ENCODE results near the gene COL4A1.

COL4A1 gene

DNA sequence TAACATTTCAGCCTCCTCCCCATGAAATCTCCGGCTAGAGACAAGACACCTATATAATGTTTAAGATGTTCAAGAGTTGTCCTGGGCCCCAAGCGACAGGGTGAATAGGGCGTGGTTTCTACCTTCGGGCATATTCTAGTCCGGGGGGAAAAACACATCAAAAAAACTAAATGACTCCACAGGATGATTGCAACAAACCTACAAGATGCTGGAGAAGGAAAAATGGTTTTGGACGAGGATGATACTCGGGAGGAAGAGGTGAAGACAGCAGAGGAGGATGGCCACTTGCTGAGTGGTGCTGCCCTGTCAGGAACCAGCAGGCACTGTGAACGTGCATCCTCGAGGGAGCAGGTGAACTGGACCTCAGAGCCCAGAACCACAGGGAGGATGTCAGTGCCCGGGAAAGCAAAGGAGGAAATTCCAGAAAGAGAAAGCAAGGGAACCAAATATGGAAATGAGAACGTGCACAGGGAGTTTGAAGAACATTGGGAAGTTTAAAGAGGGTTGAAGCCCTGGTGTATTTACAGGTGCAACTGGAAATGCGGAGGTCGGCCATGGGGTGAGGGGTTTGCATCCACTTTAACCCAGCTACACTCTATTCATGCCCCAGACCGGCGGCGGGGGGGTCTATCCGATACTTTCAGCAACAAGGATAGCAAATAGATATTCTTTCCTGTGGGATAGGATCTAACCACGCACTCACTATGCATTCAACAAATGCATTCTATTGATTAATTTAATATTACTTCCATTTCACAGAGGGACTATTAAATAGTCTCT is 50.6 kb downstream of the COL4A1 start:
- no peak for DNase-seq

DNA sequence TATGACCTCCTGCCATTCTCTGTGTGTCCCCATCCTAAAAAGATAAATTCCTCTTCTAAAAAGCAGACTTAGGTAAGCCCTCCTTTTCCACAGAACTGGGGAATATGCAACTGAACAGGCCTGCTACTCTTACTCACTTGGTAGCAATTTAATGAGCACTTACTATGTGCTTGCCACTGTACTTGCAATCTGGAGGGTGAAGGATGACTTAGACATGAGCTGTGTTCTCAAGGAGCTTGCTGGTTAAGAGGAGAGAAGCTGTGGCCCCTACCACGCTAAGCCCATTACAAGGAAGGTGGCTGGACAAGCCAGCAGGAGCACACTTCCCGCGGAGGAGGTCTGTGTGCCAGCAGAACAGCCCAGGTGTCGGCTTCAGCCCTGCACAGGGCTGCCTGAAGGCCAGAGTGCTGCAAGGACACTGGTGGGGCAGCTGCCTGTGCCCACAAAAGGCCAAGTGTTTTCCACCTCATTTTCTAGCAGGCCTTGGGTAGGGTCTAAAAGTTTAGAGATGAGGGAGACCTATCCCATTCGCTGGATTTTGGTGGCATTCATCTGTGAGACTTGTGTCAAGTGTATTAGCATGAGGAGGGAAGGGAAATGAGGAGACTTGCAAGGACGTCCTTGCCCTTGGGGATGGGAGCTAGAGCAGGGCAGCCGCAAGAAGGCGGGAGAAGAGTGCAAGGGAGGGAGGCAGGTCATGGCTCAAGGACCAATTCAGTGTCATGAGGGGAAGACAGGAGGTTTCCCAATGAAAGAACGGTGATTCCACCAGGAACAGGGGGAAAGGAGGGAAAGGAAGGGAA is 52.0 kb downstream of the COL4A1 start:
- DNase-seq: no peak

DNA sequence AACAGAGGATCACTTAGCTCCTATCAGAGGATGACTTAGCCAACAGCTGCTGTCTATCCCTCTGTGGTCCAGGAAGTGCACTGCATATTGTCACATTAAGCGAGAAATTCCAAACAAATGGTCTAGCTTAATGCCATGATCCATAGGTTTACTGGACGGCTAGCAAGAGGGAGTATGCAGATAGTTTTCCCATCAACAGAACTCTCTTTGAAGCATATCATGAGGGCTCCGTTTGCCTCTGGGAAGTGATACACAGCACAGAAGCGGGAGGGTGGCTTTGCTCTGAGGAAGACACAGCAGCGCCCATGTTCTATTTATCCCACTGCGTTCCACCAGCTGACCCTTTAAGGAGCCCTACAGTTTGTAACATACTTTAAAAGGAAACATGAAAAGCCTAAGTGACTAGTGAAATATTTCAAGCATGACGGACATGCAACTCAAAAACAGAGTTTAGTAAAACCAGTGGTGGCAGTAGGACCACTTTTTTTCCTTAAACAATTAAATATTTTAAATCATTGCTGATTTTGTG is 52.7 kb downstream of the COL4A1 start:
- no peak for DNase-seq

DNA sequence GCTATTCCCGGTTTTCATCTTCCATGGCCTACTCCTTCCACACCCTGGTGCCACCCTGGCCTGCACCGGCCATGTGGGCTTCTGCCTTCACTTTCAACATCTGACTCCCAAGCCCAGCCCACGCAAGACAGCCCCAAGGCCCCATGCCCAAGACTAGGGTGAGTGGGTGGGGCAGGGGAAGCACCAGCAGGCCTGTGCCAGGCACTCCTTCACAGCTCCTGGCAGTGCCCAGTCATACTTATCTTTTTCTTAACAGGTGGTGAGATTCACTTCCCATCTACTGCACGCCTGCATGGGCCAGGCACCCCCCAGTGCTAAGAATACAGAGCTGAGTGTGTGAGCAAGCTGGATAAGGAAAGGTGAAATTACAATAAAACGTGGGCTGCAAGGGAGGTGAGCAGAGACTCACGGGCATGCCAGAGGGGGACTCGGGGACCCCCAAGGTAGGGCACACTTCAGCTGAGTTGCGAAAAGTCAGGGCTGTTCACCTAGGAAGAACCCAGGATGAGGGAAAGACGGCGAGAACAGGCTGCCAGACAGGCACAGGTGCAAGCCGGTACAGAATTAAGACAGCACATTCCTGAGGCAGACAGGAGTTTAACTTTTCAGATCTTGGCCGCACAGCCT is 55.7 kb downstream of the COL4A1 start:
- DNase-seq: no peak

DNA sequence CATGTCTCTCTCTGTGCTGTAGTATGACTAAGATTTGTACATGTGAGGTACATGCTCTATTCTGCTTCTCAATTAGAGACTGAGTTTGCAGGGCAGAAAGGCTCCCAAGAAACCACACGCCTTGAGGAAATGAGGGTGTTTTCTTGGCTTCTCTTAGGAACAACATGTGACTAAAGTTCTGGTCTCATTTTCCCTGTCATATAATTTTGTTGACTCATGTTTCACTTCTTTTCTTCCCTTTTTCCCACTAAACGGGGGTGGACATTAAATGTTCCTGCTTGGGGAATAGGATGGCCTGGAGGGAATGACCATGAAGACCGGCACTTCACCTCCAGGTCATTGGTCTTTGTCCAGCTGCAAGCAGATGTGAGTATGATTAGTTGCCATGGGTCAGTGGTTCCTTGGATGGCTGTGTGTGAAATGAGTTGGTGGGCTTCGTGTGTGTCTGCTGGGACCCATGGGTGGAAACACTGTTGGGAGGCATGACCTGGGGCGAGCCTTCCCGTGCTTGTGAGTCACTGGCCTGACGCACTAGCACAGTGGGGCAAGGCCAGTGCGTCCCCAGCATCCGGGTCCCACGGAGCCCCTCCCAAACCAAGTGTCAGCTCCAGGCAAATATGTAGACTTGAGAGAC is 56.6 kb downstream of the COL4A1 start:
- DNase-seq: no peak

DNA sequence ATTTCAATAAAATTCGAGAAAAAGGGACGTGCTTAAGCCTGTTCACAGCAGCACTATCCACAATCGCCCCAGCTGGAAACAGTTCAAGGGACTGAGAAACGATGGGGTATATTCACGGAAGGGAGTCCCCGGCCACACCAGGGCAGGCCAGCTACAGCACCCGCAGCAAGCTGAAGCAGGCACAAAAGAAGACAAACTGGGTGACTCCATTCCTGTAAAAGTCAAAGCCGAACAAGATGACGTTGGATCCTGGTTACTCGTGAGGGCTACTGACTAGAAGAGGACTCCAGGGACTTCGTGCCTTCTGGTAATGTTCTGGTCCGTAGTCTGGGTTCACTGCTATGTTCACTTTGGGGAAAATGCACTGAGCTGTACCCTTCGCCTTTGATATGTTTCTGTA is 57.6 kb downstream of the COL4A1 start:
- DNase-seq: no peak

DNA sequence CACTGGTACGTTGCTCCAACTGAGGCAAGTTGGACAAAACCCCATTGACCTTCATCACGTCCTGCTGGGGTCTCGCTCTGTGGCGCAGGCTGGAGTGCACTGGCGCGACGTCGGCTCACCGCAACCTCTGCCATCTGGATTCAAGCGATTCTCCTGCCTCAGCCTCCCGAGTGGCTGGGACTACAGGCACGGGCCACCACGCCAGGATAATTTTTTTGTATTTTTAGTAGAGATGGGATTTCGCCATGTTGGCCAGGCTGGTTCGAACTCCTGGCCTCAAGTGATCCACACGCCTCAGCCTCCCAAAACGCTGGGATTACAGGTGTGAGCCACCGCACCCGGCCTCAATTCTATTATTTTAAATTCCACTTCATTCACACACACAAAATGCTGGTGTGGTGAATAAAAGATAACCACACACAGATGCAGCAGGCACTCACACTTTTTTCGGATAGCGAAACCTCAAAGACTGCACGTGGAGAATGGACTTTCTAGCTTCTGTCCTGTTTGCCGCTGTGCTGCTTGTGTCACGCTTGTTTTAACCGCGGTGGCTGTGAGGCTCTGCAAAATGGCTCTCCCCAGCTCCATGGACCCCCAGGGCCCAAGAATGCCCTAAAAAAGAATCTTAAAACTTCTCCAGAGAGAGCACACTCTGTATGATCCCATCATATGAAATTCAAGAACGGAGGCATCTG is 58.4 kb downstream of the COL4A1 start:
- no peak for DNase-seq

DNA sequence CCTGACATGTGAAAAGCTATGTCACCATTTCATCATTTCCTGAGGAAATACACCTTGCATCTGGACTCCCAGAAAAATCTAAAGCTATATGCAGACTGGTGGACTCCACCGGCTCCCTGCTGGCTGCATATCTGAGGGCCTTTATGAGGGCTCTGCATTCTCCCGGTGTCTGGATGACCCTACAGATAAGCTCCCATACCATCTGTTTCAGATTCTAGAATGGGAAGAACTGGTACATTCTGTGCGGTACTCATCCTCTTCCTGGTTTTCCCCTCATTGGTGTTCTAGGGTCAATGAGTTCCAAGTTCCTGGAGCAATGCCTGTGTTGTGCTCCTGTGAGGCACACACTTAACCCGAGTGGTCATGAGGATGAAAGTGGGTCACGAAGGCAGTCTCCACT is 60.4 kb downstream of the COL4A1 start:
- no peak for DNase-seq

DNA sequence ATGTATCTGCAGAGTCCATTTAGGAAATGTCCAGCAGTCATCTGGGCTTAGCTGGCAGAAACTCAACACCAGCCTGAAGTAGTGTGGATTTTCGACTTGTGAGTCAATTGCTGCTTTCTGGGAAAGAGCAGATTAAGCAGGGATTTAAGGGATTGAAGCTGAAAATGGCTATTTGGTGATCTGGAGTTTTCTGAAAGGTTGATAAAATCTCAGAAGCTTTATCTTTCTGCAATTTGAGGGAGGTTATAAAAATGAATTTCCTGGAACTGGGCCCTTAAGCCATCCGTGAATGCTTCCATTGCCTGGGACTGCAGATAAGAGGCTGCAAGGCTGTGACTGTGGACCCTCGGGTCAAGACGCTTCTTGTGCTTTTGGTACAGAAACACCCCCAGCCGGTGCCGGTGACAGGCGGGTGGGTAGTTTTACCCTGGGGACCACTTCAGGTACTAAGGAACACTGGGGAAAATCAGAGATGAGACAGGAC is 61.5 kb downstream of the COL4A1 start:
- DNase-seq: no peak

DNA sequence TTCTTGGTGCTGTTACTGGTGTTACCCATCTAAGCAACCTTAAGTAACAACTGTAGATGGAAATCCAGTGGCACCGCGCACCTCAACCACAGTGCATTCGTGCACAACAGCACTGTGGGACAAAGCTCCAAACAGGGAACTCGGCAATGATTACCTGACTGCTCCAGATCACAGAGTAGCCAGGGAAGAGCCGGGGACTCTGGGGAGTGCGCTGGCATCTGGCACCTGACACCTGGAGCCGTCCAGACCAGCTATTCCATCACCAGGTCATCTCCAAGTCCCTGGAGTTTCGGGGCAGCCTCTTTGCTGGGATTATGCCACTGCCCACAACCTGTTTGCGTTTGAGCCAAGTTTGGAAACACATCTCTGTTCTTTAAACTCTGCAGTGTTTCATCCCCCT is 62.0 kb downstream of the COL4A1 start:
- no peak for DNase-seq

DNA sequence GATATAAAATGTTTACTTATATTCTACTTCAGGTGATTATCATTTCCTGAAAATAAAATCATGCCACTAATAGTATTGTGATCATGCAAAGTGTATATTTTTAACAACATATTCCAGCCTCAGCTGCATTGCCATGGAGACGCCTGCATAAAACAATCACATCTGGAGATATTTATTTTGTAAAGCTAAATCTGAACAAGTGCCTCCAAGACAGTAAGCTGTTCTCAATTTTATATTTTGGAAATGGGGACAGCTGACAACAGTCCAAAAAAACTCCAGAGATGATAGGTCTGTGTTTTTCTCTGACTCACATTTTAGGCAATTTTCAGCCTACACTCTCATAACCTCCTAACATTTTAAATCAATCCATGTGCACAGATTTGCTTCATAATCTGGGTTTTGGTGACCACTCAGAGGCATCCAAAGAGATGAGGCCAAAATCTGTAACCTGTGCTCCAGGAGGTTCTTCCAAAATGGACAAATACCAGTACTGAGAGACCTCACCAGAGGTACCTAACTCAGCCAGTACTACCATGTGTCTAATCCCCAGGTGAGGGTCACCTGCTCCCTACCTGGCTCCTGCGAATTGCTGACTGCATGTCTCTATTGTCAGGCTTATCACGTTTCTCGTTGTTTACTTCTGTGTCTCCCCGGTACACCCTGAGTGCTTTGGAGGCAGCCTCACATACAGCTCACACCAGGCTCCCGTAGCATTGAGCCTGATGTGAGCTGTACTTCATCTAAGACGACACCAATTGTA is 62.7 kb downstream of the COL4A1 start:
- DNase-seq: no peak

DNA sequence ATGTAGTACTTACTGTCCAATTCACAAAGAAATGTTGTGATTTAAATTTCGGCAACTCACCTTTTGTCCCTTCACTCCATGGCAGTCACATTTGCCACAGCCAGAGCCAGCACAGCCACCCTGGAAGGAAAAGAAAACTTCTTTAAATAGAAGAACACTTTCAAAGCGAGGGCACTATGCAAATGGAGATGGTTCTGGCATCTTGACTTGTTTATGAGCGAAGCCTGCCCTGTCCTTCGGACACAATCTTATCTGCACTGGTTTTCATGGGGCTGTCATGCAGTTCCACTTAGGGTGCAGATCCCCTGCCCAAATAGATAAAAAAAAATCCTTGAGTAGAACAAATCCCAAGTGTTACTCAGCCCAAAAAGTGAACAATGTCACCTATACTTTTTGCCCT is 64.3 kb downstream of the COL4A1 start:
- DNase-seq: no peak

DNA sequence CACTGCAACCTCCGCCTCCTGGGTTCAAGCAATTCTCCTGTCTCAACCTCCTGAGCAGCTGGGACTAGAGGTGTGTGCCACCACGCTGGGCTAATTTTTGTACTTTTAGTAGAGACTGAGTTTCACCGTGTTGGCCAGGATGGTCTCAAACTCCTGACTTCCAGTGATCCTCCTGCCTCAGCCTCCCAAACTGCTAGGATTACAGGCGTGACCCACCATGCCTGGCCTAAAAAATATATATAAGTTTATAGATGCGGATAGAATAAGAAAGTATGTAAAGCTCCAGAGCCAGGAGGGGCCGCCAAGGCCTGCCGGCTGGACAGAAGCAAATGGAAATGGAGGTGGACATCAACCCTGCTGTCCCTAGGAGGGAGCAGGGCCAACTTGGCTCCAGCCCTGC is 66.0 kb downstream of the COL4A1 start:
- no peak for DNase-seq

DNA sequence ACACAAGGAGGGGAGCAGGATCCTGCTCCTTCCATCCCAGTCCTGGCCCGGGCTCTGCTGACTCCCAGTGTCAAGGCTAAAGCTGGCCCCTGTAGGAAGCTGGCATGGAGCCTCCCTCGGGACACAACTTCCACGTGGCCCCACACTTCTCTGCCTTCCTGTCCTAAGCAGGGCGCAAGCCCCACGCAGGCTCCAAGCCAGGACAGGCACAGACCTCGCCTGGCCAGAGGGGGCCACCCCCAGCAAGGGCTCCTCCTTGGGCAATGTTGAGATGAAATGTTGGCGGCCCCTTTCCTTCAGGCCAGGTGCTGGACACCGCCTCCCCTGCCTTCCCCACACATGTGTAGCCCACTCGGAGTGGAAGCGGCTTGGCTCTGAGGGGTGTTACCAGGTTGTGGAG is 66.6 kb downstream of the COL4A1 start:
- DNase-seq: no peak

DNA sequence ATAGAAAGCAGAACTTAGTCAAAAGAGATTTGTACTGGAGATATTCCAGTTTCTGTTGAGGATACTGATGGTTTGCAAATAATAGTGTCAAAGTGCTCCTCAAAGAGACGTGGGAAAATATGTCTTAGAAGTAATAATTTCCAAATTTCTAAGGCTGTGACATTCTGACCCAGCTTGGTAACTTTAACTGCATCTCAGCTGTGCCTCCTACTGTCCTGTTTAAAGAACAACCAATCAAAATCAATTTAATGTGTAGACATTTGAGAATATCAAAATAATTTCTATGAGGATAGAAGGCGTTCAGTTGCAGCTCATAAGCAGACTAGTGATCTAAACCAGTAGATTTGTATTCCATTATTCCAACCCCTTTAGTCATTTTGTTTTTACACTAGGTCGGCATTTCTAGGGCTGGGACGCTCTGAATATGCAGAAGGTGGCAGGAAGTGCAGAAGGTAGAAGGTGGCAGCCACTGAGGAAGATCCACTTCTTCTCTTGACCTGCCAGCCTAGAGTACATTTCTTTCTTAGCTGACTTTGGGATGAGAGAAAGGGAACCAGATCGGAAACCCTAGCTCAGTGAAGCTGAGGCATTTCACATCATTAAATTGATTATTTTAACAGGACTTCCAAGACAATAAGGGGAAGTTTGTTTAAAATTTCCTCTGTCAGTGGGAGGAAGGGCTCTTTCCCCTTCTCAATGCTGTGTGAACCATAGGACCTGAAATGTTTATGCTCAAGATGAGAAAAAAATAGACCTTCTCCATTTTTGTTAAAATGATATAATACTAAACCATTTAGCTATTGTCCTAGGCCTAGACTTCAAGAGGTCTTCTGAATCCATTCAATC is 67.5 kb downstream of the COL4A1 start:
- no peak for DNase-seq

DNA sequence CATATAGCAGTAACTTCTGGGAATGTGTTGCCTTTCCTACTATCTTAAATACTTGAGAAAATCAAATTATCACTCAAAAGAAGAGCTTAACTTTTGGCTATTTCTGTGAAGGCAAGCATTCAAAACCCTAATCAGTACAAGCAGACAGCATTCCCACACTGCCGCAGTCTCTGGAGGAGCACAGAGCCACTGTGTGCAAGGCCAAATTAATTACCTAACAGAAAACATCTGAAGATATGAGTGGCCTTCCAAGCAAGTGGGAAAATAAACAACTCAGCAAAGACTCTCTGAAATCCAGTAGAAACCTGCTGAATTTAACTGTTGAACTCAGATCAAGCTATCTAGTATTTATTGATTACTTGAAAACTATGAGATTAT is 68.2 kb downstream of the COL4A1 start:
- DNase-seq: no peak

DNA sequence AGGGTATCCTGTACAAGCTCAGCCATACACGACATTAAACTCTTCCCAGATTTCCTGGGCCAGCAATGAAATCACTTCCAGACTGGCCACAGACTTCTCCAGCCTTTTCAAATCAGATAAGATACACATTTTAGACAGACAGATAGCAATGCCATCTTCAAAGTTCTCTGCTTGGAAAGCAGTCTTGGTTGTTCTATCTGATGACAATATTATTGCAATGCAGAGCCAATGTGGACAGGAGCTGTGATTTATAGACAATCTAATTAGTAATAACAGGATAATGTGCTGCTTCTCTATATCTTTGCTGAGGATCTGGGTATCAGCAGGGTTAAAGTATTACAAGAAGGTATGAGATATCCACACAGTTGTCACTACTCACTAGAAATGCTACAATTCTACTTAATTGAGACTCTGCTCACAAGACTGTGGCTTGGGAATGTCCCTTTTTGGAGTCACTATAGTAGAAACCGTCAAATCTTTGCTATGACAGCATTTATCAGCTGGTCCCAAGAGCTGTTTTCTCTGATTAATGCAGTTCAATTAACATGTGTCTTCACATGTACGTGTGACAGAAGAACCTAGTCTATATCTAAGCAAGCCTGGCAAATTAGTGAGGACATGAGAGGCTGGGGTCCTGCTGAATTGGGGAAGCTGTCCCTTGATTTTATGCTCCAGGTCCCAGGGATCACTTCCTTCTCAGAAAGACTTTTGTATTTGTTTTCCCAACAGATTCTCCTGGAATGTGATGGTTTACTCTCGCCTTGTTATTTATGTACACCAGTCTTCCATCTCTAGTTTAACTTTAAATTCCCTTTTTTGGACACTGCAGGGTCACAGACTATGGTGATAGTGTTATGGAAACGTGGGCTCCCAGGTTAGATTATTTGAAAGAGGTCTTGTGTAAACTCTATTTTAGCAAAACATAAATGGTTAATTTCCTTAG is 68.8 kb downstream of the COL4A1 start:
- DNase-seq: no peak

DNA sequence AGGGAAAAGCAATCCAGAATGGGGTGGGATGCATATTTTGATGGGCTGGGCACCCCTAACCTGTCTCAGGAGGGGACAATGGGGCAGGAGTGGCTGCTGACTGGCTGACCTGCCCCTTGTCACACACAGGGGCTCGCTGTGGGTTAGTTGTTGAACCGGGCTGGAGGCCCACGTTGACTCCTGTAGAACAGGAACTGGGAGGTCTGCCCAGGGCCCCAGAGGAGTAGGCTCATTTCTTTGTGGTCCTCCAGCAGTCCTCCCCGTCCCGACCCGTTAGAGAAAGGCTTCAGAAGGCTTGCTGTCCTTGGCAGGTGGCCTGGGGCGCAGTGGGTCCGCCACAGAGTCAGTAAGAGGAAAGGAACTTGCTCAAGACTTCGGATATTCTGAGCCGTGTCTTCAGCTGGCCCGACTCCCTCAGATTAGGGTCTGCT is 70.1 kb downstream of the COL4A1 start:
- no peak for DNase-seq

DNA sequence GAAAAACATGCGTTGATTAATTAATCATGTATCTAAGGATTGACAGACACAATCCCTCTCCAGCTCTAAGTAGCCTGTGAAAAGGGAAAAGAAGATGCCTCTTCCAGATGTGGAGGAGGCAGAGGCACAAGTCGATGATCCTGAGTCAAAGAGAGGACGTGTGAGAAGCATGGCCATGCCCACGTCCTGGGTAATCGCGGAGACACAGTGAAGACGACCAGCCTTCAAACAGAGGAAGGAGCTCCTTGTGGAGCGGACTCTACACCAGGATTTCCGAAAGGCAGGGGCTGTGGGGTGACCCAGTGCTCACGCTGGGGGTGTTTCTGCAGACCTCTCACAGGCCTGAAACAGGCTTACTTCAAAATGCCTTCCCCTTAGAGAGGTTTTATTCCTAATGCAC is 70.5 kb downstream of the COL4A1 start:
- DNase-seq: no peak

DNA sequence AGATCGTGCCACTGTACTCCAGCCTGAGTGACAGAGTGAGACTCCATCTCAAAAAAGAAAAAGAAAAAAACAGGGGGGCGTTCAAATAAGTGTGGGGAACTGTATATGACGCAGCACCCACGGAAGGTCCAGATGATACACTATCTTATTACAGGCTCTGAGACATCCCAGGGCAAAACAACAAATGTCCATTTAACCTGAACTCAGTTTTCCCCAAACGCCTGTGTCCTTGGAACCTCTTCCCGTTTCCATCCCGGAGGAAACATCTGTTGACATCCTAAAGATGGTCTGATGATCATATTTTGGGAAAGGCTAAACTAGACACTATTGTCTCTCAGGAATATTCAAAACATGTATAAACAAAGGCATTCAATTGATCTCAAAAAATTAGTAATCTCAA is 72.4 kb downstream of the COL4A1 start:
- no peak for DNase-seq

Data from SHP77 treated with DMSO at 0.1 percent for 48 hours (cell line).